ENCODE data around the gene COG3. TPM values are rescaled to one million over a fixed set of nuclear protein-coding genes. Genes with fewer than 3 reads are reported as not detected.

COG3 gene
- total and polyA plus RNA-seq, 11 donors: 7.7 to 23.1 (median 15.2) TPM

DNA sequence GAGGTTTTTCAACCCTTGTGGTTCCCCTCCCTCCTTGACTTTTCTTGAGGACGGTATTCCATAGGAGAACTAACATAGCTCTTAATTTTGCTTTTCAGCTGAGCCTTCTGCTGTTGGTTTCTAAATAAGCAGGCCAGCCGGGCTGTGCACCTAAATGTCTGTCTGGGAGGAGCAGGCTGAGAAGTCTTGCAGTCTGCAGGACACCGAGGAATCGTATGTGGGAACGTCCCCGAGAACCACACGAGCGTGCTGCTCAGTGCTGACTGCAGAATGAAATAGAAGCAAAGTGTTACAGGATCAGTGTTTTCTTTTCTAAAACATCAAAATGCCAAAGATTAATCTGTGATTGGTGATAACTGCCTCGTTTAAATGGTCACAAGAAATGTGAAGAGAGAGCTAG is 69.9 kb downstream of the COG3 start:
- WGBS, 4 donors: 86 to 90% (median 89%) methylated on average over 9 of the region's 9 CpGs
- no peak for ATAC-seq
- TF ChIP-seq CTCF (IDR thresholded peaks at IDR 0.05) (no peak), POLR2A (IDR thresholded peaks at IDR 0.05) (no peak)
- Histone ChIP-seq H3K27ac (no peak overlapping the region), H3K4me3 (no peak overlapping the region), H3K4me1 (no peaks in the 10 kb centered on the region), H3K9me3 (no peaks in the 10 kb centered on the region), H3K36me3 (peaks cover 0 to 87% (median 65%) of the 10 kb centered on the region in 9 donors), H3K27me3 (no peaks in the 10 kb centered on the region)
- intact Hi-C loops (cut with DNase I): no loop called here
- DNase-seq: no peak

DNA sequence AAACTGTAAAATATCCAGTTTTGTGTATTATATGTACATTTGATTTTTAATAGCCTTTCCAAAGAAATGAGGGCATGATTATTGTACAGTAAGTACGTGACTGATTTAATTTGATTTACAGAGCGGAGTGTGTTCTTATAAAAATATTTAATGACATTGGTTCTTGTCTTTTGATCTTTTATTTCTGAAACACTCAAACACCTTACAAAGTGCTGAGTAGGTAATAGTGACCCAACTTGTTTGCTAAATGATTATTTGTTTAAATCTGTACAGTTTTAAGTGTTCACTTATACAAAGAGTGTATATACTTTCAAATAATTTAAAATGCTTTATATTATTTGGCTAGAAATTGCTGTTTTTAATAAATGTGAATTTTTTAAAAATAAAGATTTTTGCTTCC is 71.5 kb downstream of the COG3 start:
- ATAC-seq: no peak
- WGBS, 4 donors: 94 to 98% (median 95%) methylated on average over 2 of the region's 2 CpGs
- TF ChIP-seq CTCF (IDR thresholded peaks at IDR 0.05) (no peak), POLR2A (IDR thresholded peaks at IDR 0.05) (no peak)
- intact Hi-C loops (cut with DNase I): no loop called here
- H3K4me3 ChIP-seq: no peak overlapping the region
- DNase-seq: no peak
- no peaks in the 10 kb centered on the region for H3K9me3 ChIP-seq
- no peak overlapping the region for H3K27ac ChIP-seq
- peaks cover 0 to 4% (median 0%) of the 10 kb centered on the region in 12 donors for H3K4me1 ChIP-seq
- peaks cover 0 to 71% (median 49%) of the 10 kb centered on the region in 9 donors for H3K36me3 ChIP-seq
- no peaks in the 10 kb centered on the region for H3K27me3 ChIP-seq

DNA sequence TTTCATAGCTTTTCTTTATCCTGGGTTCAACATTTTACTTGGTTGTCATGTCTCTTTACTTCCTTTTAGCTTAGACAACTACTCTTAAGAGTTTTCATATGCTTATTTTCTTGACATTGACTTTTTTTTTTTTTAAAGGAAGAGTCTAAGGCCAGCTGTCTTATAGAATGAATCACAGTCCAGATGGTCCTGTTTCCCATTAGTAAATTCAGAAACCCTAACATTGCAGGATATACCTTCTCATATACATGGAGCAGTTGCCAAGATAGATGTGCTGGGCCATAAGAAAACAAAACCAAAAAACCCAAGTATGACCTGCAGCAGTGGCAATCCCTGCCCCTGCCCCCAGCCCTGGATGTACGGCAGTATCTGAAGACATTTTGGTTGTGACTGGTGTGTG is 72.8 kb downstream of the COG3 start:
- Histone ChIP-seq H3K4me1 (peaks cover 0 to 4% (median 0%) of the 10 kb centered on the region in 12 donors), H3K9me3 (no peaks in the 10 kb centered on the region), H3K4me3 (no peak overlapping the region), H3K36me3 (peaks cover 0 to 58% (median 37%) of the 10 kb centered on the region in 9 donors), H3K27ac (no peak overlapping the region), H3K27me3 (no peaks in the 10 kb centered on the region)
- intact Hi-C loops (cut with DNase I): no loop called here
- TF ChIP-seq POLR2A (IDR thresholded peaks at IDR 0.05): no peak
- TF ChIP-seq CTCF (IDR thresholded peaks at IDR 0.05): no peak
- DNase-seq: no peak
- 78 to 88% (median 81%) methylated on average over 1 of the region's 1 CpG for WGBS, 4 donors
- ATAC-seq: no peak

DNA sequence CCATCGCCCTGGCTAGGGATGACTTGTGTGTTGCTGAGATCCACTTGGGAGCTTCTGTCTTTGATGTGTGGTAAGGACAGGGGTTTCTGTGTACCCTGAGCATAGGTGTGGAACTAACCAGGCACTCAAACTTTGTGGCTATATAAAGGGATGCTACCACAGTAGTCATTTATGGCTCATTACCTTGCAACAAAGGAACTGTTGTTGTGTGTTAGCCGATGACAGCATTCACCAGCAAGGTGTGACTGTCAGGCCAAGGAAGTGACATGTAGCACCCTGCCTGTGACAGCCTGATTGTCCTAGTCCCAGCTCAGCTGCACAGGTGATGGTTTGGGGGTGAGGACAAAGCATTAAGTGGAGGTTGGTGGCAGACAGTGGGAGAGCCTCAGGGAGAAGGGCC is 73.6 kb downstream of the COG3 start:
- WGBS, 4 donors: 82 to 92% (median 90%) methylated on average over 2 of the region's 2 CpGs
- DNase-seq (no peak), ATAC-seq (no peak)
- peaks cover 0 to 4% (median 0%) of the 10 kb centered on the region in 12 donors for H3K4me1 ChIP-seq
- intact Hi-C loops (cut with DNase I): no loop called here
- TF ChIP-seq POLR2A (IDR thresholded peaks at IDR 0.05): no peak
- TF ChIP-seq CTCF (IDR thresholded peaks at IDR 0.05): no peak
- no peaks in the 10 kb centered on the region for H3K27me3 ChIP-seq
- H3K36me3 ChIP-seq: peaks cover 0 to 49% (median 30%) of the 10 kb centered on the region in 9 donors
- no peak overlapping the region for H3K27ac ChIP-seq
- H3K4me3 ChIP-seq: no peak overlapping the region
- H3K9me3 ChIP-seq: no peaks in the 10 kb centered on the region

Data from heart left ventricle (tissue), 16 donors.